Measurements from ENCODE around the gene OR8G1.

The OR8G1 gene

DNA sequence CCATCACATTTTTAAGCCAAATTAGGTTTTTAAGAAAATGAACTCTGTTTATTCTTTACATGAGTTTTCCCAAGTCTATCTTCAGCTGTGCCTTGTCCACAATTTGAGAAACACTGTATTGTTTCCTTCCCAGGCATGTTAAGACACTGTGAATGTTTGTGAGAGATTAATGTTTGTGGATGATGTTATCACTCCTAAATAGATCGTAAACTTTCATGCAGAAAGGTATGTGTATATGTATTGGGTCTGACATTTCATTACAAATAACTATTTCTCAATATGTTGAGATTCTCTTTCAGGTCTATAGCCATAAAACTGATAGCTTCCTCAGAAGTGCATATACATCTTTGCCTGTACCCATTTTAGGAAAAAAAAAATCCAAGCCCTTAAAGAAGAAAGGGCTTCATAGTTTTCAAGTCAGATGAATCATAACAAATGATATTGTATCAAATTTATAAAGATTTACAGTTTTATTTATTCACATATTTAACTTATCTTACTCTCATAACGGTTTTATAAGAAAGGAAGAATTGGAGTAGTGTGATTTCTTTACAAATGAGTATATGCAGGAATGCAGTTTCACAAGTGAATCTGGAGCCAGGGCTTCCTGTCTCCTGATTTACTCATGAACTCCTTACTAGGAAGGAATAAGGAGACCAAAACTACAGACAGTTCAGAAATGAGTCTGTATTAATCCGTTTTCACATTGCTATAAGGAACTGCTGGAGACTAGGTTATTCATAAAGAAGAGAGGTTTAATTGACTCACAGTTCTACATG lies 61.6 kb downstream of the OR8G1 start:
- H3K36me3 ChIP-seq (ENCODE audit: low read length): no peaks in the 10 kb centered on the region
- no peak overlapping the region for H3K4me2 ChIP-seq (ENCODE audit: low read depth, low read length, poor library complexity, severe bottlenecking)
- no peaks in the 10 kb centered on the region for H3F3A ChIP-seq (ENCODE audit: insufficient read depth)
- no peak overlapping the region for H3K27ac ChIP-seq (ENCODE audit: low read depth, low read length)
- H3K4me3 ChIP-seq (ENCODE audit: insufficient read depth, low read length, poor library complexity, severe bottlenecking): no peak overlapping the region
- no peak overlapping the region for H3K9ac ChIP-seq (ENCODE audit: low read length)
- H4K20me1 ChIP-seq (ENCODE audit: low read depth, low read length): no peaks in the 10 kb centered on the region
- H3K27me3 ChIP-seq (ENCODE audit: low read length): no peaks in the 10 kb centered on the region
- H3K9me3 ChIP-seq (ENCODE audit: insufficient read depth, low read length): no peaks in the 10 kb centered on the region
- H3K9me2 ChIP-seq (replicated peaks; ENCODE audit: insufficient read depth, low read length): no peaks in the 10 kb centered on the region
- H2AFZ ChIP-seq (ENCODE audit: low read depth, low read length, severe bottlenecking): no peak overlapping the region
- no peaks in the 10 kb centered on the region for H3K79me2 ChIP-seq (ENCODE audit: insufficient read depth, low read length)
- TF ChIP-seq, protein P1, sequence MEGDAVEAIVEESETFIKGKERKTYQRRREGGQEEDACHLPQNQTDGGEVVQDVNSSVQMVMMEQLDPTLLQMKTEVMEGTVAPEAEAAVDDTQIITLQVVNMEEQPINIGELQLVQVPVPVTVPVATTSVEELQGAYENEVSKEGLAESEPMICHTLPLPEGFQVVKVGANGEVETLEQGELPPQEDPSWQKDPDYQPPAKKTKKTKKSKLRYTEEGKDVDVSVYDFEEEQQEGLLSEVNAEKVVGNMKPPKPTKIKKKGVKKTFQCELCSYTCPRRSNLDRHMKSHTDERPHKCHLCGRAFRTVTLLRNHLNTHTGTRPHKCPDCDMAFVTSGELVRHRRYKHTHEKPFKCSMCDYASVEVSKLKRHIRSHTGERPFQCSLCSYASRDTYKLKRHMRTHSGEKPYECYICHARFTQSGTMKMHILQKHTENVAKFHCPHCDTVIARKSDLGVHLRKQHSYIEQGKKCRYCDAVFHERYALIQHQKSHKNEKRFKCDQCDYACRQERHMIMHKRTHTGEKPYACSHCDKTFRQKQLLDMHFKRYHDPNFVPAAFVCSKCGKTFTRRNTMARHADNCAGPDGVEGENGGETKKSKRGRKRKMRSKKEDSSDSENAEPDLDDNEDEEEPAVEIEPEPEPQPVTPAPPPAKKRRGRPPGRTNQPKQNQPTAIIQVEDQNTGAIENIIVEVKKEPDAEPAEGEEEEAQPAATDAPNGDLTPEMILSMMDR (IDR thresholded peaks at IDR 0.05; ENCODE audit: insufficient read depth, low read length, poor library complexity, severe bottlenecking): no peak
- TF ChIP-seq EZH2phosphoT487 (conservative IDR thresholded peaks at IDR 0.05; ENCODE audit: low read length): no peak

Measured in SU-DHL-6 (cell line).